Testis (tissue), 3 donors: Measurements from ENCODE around the gene TRIM38. TPM values are rescaled to one million over a fixed set of nuclear protein-coding genes. Genes with fewer than 3 reads are reported as not detected.
"Not testable (repeated sequence)": the region's sequence is repeated elsewhere in the genome, so short reads cannot be mapped to it uniquely, and the experiment has no call there.

ENCODE experiments used
- DNase-seq: peaks from one replicate; pipeline ENCODE4 v3.0.0-alpha.2; 2019
- H3K27ac ChIP-seq, 2 donors: fragments of 200-600 bp; sonication (generic); one replicate each; pipeline ENCODE4 v1.5.1; 2019
- H3K27me3 ChIP-seq: fragments of 200-600 bp; sonication (generic); one replicate; pipeline ENCODE4 v1.5.1; 2019
- H3K36me3 ChIP-seq: fragments of 200-600 bp; sonication (generic); one replicate; pipeline ENCODE4 v1.5.1; 2017; ENCODE audit warnings: low read depth; ENCODE audit errors: missing control alignments
- H3K4me1 ChIP-seq: fragments of 200-600 bp; sonication (generic); one replicate; pipeline ENCODE4 v1.5.1; 2019
- H3K4me3 ChIP-seq, 2 donors: fragments of 200-600 bp; sonication (generic); one replicate each; pipeline ENCODE4 v1.5.1; 2017 to 2019
- H3K9me3 ChIP-seq: fragments of 200-600 bp; sonication (generic); one replicate; pipeline ENCODE4 v1.5.1; 2017
- CTCF ChIP-seq, 3 experiments: fragments of 450-650 bp in 2 of 3; fragments of 200-600 bp in 1 of 3; sonication (generic) in 1 of 3; IDR thresholded peaks; one replicate each; pipeline ENCODE4 v1.5.1; 2016 to 2019; ENCODE audit warnings: antibody characterized with exemption in 3 of 3, mild to moderate bottlenecking in 2 of 3, moderate library complexity in 1 of 3
- POLR2A ChIP-seq: fragments of 450-650 bp; IDR thresholded peaks from one replicate; pipeline ENCODE4 v1.6.1; 2017; ENCODE audit warnings: antibody characterized with exemption, mild to moderate bottlenecking, moderate library complexity
- WGBS, 2 donors: methylation state at CpG; one replicate each; pipeline ENCODE4 v1.1.5; 2018; 5-methylcytosine and 5-hydroxymethylcytosine counted together
- intact Hi-C: fragments of 100-400 bp; cut with DNase I; formaldehyde crosslinking; loops from one replicate; pipeline ENCODE4 v1.15.1; 2023; ENCODE audit warnings: low total_unique reads
- polyA plus RNA-seq: library from polyadenylated mRNA; stranded (reverse); fragments of 350-450 nt; fragmentation: Illumina TruSeq; extraction: RNeasy Lipid Tissue Mini Kit (QIAGEN cat#74804); gene quantifications from one replicate; pipeline ENCODE4 v1.2.3, GENCODE V29; 2014; ENCODE audit warnings: low read depth, low replicate concordance; ENCODE audit not compliant: insufficient read depth
- total RNA-seq, 2 donors: library from RNA; depleted of rRNA; stranded (reverse); fragments of >200 nt; gene quantifications; one replicate each; pipeline ENCODE4 v1.2.3, GENCODE V29; 2016

TRIM38 gene
- total and polyA plus RNA-seq, 3 donors from 2014 or later: 3.2 to 9.1 (median 5.3) TPM

- H3K27me3 ChIP-seq: no peaks in the 10 kb centered on the region
- TF ChIP-seq POLR2A (no peak), CTCF (IDR thresholded peaks at IDR 0.05) (no peak)
- no peak overlapping the region for H3K4me3 ChIP-seq
- no peak for DNase-seq
- H3K9me3 ChIP-seq: no peaks in the 10 kb centered on the region
- intact Hi-C loops: no loop called here
- no peaks in the 10 kb centered on the region for H3K36me3 ChIP-seq
- H3K27ac ChIP-seq: no peak overlapping the region
- no peaks in the 10 kb centered on the region for H3K4me1 ChIP-seq
Observed at GRCh38 chr6:26006086-26006939, 43.7 kb downstream of the TRIM38 start.

DNA sequence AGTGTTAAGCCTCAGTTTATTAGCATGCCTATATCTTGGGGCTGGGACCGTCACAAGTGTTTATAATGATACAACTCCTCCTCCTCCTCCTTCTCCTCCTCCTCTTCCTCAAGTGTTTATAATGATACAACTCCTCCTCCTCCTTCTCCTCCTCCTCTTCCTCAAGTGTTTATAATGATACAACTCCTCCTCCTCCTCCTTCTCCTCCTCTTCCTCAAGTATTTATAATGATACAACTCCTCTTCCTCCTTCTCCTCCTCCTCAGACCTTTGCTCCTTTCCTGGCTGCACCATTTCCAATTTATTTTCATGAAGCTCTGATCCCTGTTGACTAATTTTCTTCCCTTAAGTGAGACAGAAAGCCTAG is 44.3 kb downstream of the TRIM38 start:
- 68 to 80% methylated on average over 1 of the region's 1 CpG for WGBS, 2 donors
- H3K27me3 ChIP-seq, DNase-seq, H3K9me3 ChIP-seq, H3K4me3 ChIP-seq, H3K4me1 ChIP-seq, H3K36me3 ChIP-seq, H3K27ac ChIP-seq, intact Hi-C loops: not testable (repeated sequence)

DNA sequence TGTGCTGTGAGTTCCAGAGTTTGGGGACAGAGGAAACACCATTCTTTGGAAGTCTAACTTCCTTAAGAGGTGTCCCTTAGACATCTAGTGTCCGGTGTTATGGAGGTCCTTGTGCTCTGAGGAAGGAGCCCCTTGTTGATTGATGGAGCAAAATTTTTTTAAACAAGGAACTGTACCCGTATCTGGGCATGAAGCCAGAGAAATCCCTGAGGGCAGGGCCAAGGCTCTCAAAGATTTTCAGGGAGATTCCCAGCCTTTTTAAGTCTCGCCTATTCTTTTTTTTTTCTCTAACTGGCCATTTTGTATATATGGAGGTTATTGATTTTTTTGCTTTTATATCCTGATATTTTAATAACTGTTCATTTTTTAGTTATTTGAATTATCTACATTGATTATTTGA is 45.9 kb downstream of the TRIM38 start:
- no peaks in the 10 kb centered on the region for H3K4me1 ChIP-seq
- WGBS, 2 donors: 64 to 73% methylated on average over 3 of the region's 3 CpGs
- H3K27ac ChIP-seq: no peak overlapping the region
- no peaks in the 10 kb centered on the region for H3K27me3 ChIP-seq
- no peak for DNase-seq
- H3K36me3 ChIP-seq: no peaks in the 10 kb centered on the region
- intact Hi-C loops: no loop called here
- no peak overlapping the region for H3K4me3 ChIP-seq
- TF ChIP-seq POLR2A (no peak), CTCF (IDR thresholded peaks at IDR 0.05) (no peak)
- H3K9me3 ChIP-seq: no peaks in the 10 kb centered on the region

- Histone ChIP-seq H3K27ac (no peak overlapping the region), H3K9me3 (no peaks in the 10 kb centered on the region), H3K27me3 (no peaks in the 10 kb centered on the region), H3K36me3 (no peaks in the 10 kb centered on the region), H3K4me1 (no peaks in the 10 kb centered on the region), H3K4me3 (no peak overlapping the region)
- WGBS, 2 donors: 93 to 94% methylated on average over 4 of the region's 4 CpGs
- intact Hi-C loops: no loop called here
- DNase-seq: no peak
- TF ChIP-seq POLR2A (no peak), CTCF (IDR thresholded peaks at IDR 0.05) (no peak)
Observed at GRCh38 chr6:26009817-26010216, 47.2 kb downstream of the TRIM38 start.

- no peak for DNase-seq
- intact Hi-C loops: no loop called here
- Histone ChIP-seq H3K36me3 (no peaks in the 10 kb centered on the region), H3K27me3 (no peaks in the 10 kb centered on the region), H3K4me1 (no peaks in the 10 kb centered on the region), H3K4me3 (no peak overlapping the region), H3K27ac (no peak overlapping the region), H3K9me3 (no peaks in the 10 kb centered on the region)
- TF ChIP-seq POLR2A (no peak), CTCF (IDR thresholded peaks at IDR 0.05) (no peak)
- 88 to 91% methylated on average over 2 of the region's 2 CpGs for WGBS, 2 donors
Observed at GRCh38 chr6:26012061-26012460, 49.5 kb downstream of the TRIM38 start.

GRCh38 chr6:26014386-26014785 is 51.8 kb downstream of the TRIM38 start:
- 79 to 97% methylated on average over 5 of the region's 5 CpGs for WGBS, 2 donors
- intact Hi-C loops: not testable (repeated sequence)

More at GRCh38 chr6:26014386-26014785, 51.8 kb downstream of the TRIM38 start:
- not testable (repeated sequence) for H3K4me3 ChIP-seq, H3K4me1 ChIP-seq, H3K27me3 ChIP-seq, DNase-seq, H3K27ac ChIP-seq, H3K9me3 ChIP-seq, H3K36me3 ChIP-seq
